CD4-positive, alpha-beta T cell treated with Interleukin-10 for 1 hour (primary cell): ENCODE data around the gene ABHD13.
"Not testable (repeated sequence)": the region's sequence is repeated elsewhere in the genome, so short reads cannot be mapped to it uniquely, and the experiment has no call there.

Source experiments
- DNase-seq: peaks from one replicate; pipeline ENCODE4 v3.0.0-alpha.2; 2020

ABHD13 gene

DNA sequence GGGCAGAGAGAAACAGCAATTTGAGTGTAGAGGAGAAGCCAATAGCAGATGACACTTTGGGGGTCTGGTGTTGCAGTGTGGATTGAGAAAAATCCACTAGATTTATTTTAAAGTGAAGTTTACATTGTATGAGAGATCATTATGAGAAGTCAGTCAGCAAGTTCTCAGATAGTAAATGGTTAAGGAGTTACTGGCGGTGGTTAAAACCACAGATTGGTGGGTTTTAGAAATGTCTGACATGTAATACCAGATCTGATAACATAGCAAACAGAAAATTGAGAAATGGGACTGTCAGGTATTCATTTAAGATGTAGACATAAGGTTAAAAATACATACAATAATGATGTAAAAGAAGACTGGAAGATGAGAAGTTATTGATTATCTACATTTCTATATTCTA, 7.2 kb downstream of the ABHD13 start:
- peak; percentile 34 for DNase-seq

DNA sequence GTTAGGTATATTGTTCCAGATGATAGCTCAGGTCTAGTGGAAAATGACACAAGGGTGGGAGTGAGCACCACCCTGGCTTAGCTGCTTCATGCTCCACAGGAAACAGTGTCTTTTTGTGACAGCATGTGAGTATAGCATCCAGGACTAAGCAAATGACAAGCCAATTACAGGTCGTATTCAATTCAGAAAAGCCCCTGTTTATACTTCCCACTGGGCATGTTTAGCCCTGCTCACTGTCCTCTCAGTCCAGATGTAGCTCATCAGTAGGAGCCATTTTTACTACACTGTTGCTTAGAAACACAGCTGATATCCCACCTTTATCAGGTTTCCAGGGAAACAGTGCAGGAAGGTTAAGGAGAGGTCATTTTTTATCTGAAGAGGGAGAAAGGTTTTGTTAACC, 8.0 kb downstream of the ABHD13 start:
- no peak for DNase-seq

DNA sequence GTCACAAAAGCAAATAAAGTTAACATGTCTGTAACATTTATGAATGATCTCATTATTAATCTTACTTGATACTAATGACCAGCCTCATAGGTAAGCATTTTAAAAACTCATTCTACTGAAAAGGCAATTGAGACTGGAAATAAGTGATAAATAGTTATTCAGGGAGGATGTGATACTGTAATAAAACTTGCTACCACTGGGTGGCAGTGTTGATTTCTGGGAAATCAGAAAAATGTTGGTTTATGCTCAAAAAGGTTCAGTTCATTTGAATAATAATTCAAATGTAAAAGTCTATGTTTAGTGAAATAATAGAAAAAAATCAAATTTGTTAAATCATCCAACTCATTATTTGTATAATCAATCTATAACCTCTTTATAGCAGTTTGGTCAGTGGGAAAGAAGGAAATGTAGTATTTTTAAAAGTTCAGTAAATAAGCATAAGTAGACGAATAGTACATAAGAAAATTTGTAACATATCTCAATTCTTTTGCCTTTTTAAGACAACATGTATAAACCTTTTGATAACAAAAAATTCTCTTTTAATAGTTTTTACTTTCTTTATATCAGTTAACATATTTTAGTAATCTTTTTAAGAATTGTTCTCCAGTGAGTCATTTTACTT, 9.6 kb downstream of the ABHD13 start:
- DNase-seq: peak; percentile 70

DNA sequence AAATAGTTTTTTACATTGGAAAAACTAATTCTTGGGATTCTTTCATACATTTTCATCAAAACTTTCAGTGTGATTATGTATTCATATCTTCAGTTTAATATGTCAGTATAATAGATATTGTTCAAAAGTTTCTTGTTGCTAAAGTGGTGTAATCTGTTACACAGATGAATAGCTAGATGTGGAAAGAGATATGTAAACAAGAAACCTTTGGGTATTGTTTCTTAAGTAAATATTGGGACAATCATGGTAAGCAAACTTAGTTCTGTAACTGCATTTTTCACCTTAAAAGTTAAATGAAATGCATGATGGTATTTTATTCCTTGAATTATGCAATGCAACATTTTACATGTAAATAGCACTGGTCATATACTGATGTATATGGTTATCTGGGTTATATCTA, 12.2 kb downstream of the ABHD13 start:
- no peak for DNase-seq

DNA sequence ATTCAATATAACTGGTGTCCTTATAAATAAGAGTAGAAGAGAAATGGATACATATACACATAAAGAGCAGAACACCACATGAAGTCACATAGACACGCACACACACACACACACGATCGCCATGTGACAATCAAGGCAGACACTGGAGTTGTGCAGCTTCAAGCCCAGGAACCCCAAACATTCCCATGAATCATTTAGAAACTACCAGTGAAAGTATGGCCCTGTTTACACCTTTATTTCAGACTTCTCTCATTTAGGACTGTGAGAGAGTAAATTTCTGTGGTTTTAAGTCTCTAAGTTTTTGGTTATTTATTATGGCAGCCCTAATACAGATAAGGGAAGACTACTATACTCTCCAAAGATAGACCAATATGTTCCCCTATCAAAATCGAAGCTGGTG, 31.0 kb downstream of the ABHD13 start:
- DNase-seq: no peak

DNA sequence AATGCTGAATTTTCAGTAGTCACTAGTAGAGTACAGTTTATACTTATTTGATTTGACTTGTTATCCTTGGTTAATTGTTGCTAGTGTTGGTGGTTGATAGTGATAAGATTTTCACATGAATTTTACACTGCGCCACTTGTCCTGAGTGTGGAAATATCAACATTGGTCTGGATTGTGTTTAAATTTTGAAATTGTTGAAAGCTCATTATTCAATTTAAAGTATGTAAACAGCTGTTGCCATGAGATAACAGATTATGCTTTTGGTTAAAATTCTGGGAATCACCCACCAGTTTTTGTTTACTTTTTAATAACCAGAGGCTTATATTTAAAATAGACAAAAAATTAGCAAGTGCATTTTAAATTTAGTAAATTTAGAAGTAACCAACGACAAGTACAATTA, 39.1 kb downstream of the ABHD13 start:
- no peak for DNase-seq

DNA sequence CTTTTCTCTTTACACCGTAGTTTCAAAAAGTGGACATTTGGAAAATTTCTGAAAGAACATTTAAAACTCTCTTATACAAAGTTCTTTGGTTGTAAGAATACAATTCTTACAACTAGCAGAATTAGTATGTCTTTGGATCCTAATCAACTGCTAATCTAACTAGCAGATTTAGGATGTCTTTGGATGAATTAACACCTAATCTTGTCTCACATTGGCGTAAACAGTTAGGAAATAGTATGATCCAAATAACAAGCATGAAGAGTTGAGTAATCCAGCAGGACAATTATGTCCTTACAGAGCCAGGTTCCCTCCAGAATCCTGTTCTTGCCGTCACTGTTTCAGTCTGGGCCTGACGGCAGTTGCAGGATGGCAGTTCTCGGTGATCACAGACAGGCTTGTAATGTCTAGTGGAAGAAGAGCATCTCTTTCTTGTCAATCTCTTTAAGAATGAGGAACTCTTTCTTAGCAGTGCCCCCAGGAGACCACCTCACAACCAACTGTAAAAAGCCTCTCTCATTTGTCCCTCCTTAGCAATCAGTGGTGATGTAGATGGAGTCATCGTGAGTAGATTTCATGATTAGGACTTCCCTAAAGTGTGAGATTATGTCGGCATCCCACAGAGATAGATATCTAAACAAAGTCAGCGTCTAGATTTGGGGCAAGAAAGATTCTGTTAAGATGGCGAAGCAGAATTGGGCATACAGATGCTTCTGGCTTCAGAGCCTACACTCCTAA, 45.6 kb downstream of the ABHD13 start:
- no peak for DNase-seq

DNA sequence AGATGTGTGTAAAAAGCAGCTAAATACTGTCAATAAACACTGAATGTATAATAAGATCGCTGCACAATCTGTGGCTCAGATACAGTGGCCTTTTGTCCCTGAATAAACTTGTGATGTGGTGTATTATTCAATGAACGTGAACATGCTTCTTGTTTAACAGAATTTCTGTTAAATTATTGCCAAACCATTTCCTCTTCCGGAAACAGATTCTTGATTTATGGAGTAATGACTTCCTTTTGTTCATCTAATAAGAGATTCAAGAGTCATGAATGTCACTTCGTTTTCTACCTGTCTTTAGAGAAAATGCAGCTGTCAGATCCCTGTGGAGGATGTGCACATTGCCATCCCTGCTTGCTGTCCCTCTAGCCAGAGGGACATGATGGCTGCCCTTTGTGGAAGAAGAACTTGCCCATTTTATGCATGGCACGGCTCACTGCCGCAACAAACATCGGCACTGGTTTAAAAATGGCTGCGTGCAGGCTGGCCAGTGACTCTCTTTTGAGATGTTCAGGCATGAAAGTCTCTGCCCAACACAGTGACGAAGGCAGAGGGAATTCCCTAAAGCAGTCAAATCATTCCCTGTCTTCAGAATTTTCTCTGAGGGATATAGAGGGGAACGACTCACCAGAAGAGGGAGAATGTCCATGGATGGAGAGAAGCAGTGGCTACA, 48.3 kb downstream of the ABHD13 start:
- no peak for DNase-seq

DNA sequence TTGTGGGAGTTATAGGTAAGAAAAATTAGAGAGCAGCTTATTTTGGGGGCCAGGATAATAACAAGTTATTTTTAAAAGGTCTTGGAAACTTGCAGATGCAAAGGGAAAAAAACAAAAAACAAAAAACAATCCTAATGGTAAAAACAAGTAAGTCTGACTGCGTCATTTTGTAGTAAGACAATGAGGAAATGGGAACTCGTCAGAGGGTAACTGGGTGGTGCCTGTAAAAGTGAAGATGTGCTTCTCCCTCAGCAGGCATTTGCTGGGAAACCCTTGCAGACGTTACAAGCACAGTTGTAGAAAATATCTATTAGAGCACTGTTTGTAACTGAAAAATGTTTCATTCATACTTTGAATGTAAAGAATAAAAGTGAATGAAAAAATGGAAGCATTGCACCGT, 49.2 kb downstream of the ABHD13 start:
- DNase-seq: no peak

DNA sequence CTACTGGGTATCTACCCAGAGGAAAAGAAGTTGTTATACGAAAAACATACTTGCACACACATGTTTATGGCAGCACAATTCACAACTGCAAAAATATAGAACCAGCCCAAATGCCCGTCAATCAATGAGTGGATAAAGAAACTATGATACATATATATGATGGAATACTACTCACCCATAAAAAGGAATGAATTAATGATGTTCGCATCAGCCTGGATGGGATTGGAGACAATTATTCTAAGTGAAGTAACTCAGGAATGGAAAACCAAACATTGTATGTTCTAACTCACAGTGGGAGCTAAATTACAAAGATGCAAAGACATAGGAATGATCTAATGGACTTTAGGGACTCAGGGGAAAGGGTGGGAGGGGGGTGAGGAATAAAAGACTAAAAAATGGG, 49.7 kb downstream of the ABHD13 start:
- not testable (repeated sequence) for DNase-seq

DNA sequence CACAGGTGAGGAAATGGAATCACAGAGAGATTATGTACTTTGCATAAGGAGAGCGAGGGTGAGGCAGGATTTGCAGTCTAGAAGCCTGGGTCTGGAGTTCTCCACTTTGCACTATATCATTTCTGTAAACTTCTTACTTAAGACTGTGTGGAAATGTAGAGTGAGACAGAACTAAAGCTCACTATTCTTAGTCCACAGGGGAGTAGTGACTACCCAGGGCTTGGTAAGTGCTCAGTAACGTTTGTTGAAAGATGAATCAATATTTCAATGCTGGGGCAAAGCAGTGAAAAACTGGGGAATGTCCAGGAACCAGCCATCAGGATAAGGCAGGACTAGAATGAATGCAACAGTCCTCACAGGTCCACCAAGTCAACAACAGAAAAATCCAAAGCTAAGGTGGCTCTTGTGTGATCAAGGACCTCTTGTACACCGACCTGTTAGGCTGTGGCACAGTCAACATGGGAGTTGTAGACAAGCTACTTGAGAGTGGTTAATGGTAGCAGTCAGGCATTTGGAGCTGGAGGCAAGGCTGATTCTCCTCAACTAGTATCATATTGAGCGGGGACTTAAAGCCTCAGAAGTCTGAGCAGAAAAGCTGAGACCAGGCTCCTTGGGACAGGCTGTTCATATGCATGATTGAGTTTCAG, 50.4 kb downstream of the ABHD13 start:
- no peak for DNase-seq

DNA sequence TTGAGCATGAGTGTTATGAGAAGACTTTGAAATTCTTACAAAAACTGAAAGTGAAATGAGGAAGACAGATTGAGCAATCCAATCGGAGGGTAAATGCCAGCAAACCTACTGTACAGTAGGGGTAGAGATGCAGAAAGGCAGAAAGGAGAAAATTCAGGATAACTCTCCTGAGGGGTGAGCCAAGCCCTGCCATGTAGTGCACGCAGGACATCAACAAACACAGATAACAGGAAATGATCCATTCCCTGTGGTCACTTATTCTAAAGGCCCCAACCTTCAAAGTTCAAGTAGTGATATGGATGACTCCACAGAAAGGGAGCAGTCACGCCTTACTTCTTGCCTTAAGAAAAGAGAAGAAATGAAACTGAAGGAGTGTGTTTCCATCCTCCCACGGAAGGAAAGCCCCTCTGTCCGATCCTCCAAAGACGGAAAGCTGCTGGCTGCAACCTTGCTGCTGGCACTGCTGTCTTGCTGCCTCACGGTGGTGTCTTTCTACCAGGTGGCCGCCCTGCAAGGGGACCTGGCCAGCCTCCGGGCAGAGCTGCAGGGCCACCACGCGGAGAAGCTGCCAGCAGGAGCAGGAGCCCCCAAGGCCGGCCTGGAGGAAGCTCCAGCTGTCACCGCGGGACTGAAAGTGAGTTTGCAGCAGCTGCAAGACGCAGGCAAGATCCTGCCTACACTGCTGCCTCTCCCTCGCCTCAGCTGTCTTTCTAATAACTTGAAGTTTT, 51.6 kb downstream of the ABHD13 start, which contains the start of gene TNFSF13B:
TNFSF13B (plus strand) TSS at position 118 of the 728 bp plus-strand sequence; CDS start at position 296, 178 bp downstream.
- DNase-seq: peak; percentile 43

DNA sequence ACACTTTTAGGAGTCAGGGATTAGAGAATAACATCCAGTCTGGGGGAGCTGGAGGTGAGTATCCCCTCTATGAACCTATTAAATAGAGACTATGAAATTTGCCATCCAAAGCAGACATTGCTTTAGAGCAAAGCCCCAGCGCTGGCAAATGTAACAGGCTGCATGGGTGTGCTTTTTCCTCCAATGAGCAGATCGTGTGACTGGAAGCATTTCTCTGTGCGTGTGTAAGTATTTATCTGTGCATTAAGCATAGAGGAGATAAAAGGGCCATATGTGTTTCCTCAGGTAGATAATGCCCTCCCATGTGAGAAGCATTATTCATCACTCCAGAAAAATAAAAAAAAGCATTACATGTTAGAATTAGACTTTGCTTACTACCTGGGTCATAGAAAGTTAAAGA, 52.2 kb downstream of the ABHD13 start:
- no peak for DNase-seq

DNA sequence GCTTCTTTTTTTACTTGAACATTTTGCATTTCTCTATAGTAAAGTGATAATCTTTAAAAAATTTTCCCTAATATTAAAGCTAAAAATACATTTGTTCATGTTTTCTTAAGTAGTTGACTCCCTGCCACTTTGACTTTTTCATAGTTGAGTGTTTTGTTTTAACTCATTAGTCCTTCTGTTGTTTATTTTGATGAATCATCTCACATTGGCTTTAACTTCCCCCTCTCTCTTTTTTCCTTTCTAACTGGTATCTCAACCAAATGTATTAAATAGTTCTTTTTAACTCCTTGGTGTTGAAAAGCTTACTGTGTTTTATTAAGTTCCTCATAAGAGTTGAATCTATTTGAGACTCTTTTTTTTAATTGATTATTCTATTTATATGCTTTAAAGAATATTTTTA, 54.1 kb downstream of the ABHD13 start:
- DNase-seq: no peak

DNA sequence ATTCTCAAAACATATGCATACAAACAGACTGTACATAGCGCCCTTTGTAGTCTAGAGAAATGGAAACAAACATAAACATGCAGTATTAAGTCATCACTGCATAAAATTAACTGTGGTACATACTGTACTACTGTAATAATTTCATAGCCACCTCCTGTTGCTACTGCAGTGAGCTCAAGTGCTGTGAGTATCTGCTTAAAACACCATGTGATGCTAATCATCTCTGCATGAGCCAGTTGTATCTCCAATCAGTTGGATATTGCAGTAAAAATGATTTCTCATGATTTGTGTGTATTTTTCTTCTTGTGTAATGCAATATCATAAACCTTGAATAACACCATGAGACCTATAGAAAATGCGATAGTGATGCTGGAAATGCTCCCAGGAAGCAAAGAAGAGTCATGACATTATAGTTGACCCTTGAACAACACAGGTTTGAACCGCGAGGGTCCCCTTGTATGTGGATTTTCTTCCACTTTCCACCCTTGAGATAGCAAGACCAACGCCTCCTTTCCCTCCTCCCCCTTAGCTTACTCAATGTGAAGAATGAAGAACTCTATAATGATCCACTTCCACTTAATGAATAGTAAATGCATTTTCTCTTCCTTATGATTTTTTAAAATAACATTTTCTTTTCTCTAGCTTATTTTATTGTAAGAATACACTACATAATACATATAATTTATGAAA, 55.4 kb downstream of the ABHD13 start:
- no peak for DNase-seq

DNA sequence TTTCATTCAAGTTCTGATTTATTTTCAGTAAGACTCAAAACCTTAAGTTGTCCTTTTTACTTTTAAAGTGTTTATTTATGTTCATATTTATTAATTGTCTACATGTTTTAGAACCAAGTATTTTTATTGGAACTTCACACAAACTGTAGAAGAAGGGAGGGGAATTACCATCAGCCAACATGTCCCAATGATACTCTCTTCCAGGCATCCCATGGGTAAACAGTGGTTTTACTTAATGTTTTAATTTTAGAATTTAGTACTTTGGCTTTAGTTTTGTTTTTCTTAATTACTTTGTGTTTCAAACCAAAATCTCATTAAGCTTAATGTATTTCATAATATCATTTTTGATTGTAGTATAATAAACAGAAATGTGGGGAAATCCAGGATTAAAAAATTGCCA, 56.5 kb downstream of the ABHD13 start:
- DNase-seq: no peak

DNA sequence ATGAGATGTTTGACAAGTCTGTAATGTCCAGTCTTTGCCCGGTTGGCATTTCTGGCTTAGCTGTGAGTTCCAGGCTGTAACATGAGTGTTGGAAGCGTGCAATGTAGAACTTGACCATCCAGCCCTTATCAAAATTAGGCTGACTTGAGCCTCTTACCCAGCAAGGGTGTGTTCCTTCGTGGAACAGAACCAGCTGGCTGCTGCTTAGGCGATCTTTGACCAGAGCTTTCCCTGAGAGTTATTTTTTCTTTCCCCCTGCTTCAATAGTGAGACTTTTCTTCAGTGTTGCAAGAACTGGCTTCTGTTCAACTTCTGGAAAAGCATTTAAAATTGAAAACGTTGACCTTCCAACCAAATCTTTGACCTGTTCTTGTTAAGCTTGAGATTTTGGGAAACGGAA, 57.9 kb downstream of the ABHD13 start:
- no peak for DNase-seq

DNA sequence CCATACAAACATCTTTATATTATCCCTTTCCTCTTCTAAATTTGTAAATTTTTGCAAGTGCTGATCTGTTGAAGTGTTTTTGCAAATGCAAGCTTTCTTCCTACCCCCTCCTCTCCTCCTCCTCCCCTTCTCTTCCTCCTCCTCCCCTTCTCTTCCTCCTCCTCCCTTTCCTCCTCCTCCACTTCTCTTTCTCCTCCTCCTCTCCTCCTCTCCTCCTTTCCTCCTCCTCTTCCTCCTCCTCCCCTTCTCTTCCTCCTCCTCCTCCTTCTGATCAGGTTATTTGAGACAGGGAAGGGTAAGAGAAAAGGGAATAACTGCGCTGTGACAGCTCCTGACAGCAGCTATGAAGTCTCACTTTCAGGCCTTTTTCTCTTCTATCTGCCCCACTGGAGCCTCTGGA, 60.3 kb downstream of the ABHD13 start:
- DNase-seq: no peak

DNA sequence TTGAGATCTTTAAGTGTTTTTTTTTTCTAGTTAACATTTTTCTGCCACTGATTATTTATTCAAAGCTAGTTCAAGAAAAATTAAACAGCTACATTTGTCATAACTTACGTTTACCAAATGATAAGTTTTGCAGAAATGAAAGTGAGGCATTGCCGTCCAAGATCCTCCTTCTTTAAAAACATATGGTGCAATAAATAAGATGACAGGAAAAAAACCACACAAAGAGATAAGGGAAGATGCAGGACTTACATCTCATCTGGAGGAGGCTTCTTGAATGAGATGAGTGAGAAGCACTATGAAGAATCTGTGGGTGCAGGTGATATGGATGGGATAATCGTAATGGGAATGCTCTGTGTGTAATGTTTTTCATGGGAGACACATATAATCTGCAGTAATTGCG, 63.7 kb downstream of the ABHD13 start:
- DNase-seq: no peak

DNA sequence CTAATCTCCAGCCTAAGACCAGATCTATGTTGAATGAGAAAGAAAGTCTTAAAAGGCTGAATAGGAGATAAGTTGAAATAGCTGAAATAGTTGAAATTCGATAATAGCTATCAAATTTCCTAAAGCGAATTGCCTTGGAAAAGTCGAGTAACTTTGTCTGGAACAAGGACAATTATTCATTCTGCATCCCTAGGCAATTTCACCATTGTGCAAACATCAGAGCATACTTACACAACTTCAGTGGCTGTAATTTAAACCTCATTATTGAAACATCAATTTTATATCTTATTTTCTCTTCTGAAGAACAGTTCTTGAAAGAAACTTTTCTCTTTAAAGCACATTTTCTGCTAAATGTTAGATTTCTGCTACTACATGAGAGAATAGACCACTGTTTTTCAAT, 64.9 kb downstream of the ABHD13 start:
- DNase-seq: no peak
